ENCODE measurements around the gene MRPL36.
A peak's percentile ranks its signal among the peaks of the same experiment; 100 is the strongest.

Gene MRPL36

GRCh38 chr5:1787472-1788047 lies 12.1 kb downstream of the MRPL36 start:
- no peak for ATAC-seq
- H3K9me3 Mint-ChIP-seq, result no peaks in the 10 kb centered on the region
- H3K36me3 Mint-ChIP-seq, result peaks cover 1% of the 10 kb centered on the region
- peaks cover 19% of the 10 kb centered on the region for H3K27me3 Mint-ChIP-seq
- no peak overlapping the region for H3K4me3 Mint-ChIP-seq
- H3K27ac Mint-ChIP-seq, result peak overlapping the region; percentile 13
- peaks cover 45% of the 10 kb centered on the region for H3K4me1 Mint-ChIP-seq

GRCh38 chr5:1786621-1787471 lies 12.8 kb downstream of the MRPL36 start:
- H3K36me3 Mint-ChIP-seq, result no peaks in the 10 kb centered on the region
- H3K27ac Mint-ChIP-seq, result no peak overlapping the region
- no peak for ATAC-seq
- H3K9me3 Mint-ChIP-seq, result no peaks in the 10 kb centered on the region
- no peak overlapping the region for H3K4me3 Mint-ChIP-seq
- peaks cover 26% of the 10 kb centered on the region for H3K27me3 Mint-ChIP-seq
- H3K4me1 Mint-ChIP-seq, result peaks cover 45% of the 10 kb centered on the region

GRCh38 chr5:1785984-1786383 lies 13.7 kb downstream of the MRPL36 start:
- Mint-ChIP-seq H3K27ac (no peak overlapping the region), H3K4me1 (peaks cover 48% of the 10 kb centered on the region), H3K27me3 (peaks cover 32% of the 10 kb centered on the region), H3K4me3 (no peak overlapping the region), H3K36me3 (no peaks in the 10 kb centered on the region), H3K9me3 (no peaks in the 10 kb centered on the region)
- ATAC-seq, result no peak

- H3K4me3 Mint-ChIP-seq, result no peak overlapping the region
- peaks cover 48% of the 10 kb centered on the region for H3K4me1 Mint-ChIP-seq
- no peak for ATAC-seq
- no peaks in the 10 kb centered on the region for H3K9me3 Mint-ChIP-seq
- H3K27me3 Mint-ChIP-seq, result peaks cover 32% of the 10 kb centered on the region
- H3K27ac Mint-ChIP-seq, result peak overlapping the region; percentile 77
- H3K36me3 Mint-ChIP-seq, result no peaks in the 10 kb centered on the region
Observed at GRCh38 chr5:1785062-1785461, 14.6 kb downstream of the MRPL36 start.

- peaks cover 32% of the 10 kb centered on the region for H3K27me3 Mint-ChIP-seq
- no peaks in the 10 kb centered on the region for H3K36me3 Mint-ChIP-seq
- peak overlapping the region; percentile 77 for H3K27ac Mint-ChIP-seq
- H3K4me1 Mint-ChIP-seq, result peaks cover 43% of the 10 kb centered on the region
- no peak for ATAC-seq
- peak overlapping the region; percentile 21 for H3K4me3 Mint-ChIP-seq
- no peaks in the 10 kb centered on the region for H3K9me3 Mint-ChIP-seq
Observed at GRCh38 chr5:1784197-1785050, 15.2 kb downstream of the MRPL36 start.

- peak; percentile 88 for ATAC-seq
- H3K27me3 Mint-ChIP-seq, result peaks cover 32% of the 10 kb centered on the region
- H3K4me3 Mint-ChIP-seq, result peak overlapping the region; percentile 57
- H3K9me3 Mint-ChIP-seq, result no peaks in the 10 kb centered on the region
- H3K4me1 Mint-ChIP-seq, result peaks cover 35% of the 10 kb centered on the region
- peak overlapping the region; percentile 77 for H3K27ac Mint-ChIP-seq
- H3K36me3 Mint-ChIP-seq, result no peaks in the 10 kb centered on the region
Observed at GRCh38 chr5:1783216-1783554, 16.5 kb downstream of the MRPL36 start.

GRCh38 chr5:1782385-1783215 lies 17.0 kb downstream of the MRPL36 start:
- Mint-ChIP-seq H3K36me3 (no peaks in the 10 kb centered on the region), H3K4me3 (peak overlapping the region; percentile 57), H3K27me3 (peaks cover 32% of the 10 kb centered on the region), H3K9me3 (no peaks in the 10 kb centered on the region), H3K27ac (peak overlapping the region; percentile 77), H3K4me1 (peaks cover 35% of the 10 kb centered on the region)
- peak; percentile 1 for ATAC-seq

- peaks cover 35% of the 10 kb centered on the region for H3K4me1 Mint-ChIP-seq
- H3K27me3 Mint-ChIP-seq, result peaks cover 32% of the 10 kb centered on the region
- H3K36me3 Mint-ChIP-seq, result no peaks in the 10 kb centered on the region
- no peak for ATAC-seq
- H3K9me3 Mint-ChIP-seq, result no peaks in the 10 kb centered on the region
- peak overlapping the region; percentile 57 for H3K4me3 Mint-ChIP-seq
- peak overlapping the region; percentile 77 for H3K27ac Mint-ChIP-seq
Observed at GRCh38 chr5:1781726-1782384, 17.8 kb downstream of the MRPL36 start.

- Mint-ChIP-seq H3K4me1 (peaks cover 35% of the 10 kb centered on the region), H3K36me3 (no peaks in the 10 kb centered on the region), H3K27ac (no peak overlapping the region), H3K9me3 (no peaks in the 10 kb centered on the region), H3K4me3 (no peak overlapping the region), H3K27me3 (peaks cover 32% of the 10 kb centered on the region)
- ATAC-seq, result no peak
Observed at GRCh38 chr5:1781107-1781506, 18.5 kb downstream of the MRPL36 start.

- no peaks in the 10 kb centered on the region for H3K9me3 Mint-ChIP-seq
- H3K27ac Mint-ChIP-seq, result no peak overlapping the region
- no peak for ATAC-seq
- no peaks in the 10 kb centered on the region for H3K36me3 Mint-ChIP-seq
- peaks cover 32% of the 10 kb centered on the region for H3K27me3 Mint-ChIP-seq
- H3K4me1 Mint-ChIP-seq, result peaks cover 35% of the 10 kb centered on the region
- no peak overlapping the region for H3K4me3 Mint-ChIP-seq
Observed at GRCh38 chr5:1780614-1780930, 19.1 kb downstream of the MRPL36 start.

- peaks cover 31% of the 10 kb centered on the region for H3K27me3 Mint-ChIP-seq
- H3K36me3 Mint-ChIP-seq, result no peaks in the 10 kb centered on the region
- H3K9me3 Mint-ChIP-seq, result no peaks in the 10 kb centered on the region
- no peak overlapping the region for H3K27ac Mint-ChIP-seq
- no peak overlapping the region for H3K4me3 Mint-ChIP-seq
- H3K4me1 Mint-ChIP-seq, result peaks cover 35% of the 10 kb centered on the region
- ATAC-seq, result no peak
Observed at GRCh38 chr5:1779782-1780613, 19.6 kb downstream of the MRPL36 start.

- no peak overlapping the region for H3K4me3 Mint-ChIP-seq
- no peak overlapping the region for H3K27ac Mint-ChIP-seq
- no peaks in the 10 kb centered on the region for H3K9me3 Mint-ChIP-seq
- H3K27me3 Mint-ChIP-seq, result peaks cover 23% of the 10 kb centered on the region
- ATAC-seq, result no peak
- H3K4me1 Mint-ChIP-seq, result peaks cover 27% of the 10 kb centered on the region
- no peaks in the 10 kb centered on the region for H3K36me3 Mint-ChIP-seq
Observed at GRCh38 chr5:1779021-1779680, 20.5 kb downstream of the MRPL36 start.

- no peak overlapping the region for H3K4me3 Mint-ChIP-seq
- H3K27me3 Mint-ChIP-seq, result peaks cover 19% of the 10 kb centered on the region
- no peaks in the 10 kb centered on the region for H3K36me3 Mint-ChIP-seq
- H3K27ac Mint-ChIP-seq, result no peak overlapping the region
- H3K4me1 Mint-ChIP-seq, result peaks cover 20% of the 10 kb centered on the region
- H3K9me3 Mint-ChIP-seq, result no peaks in the 10 kb centered on the region
- ATAC-seq, result no peak
Observed at GRCh38 chr5:1778138-1779020, 21.3 kb downstream of the MRPL36 start.
